ENCODE data around the gene SHROOM2. TPM values are rescaled to one million over a fixed set of nuclear protein-coding genes. Genes with fewer than 3 reads are reported as not detected.

Gene SHROOM2
- total RNA-seq, 1 experiment from 2014 or later: 13.9 TPM

DNA sequence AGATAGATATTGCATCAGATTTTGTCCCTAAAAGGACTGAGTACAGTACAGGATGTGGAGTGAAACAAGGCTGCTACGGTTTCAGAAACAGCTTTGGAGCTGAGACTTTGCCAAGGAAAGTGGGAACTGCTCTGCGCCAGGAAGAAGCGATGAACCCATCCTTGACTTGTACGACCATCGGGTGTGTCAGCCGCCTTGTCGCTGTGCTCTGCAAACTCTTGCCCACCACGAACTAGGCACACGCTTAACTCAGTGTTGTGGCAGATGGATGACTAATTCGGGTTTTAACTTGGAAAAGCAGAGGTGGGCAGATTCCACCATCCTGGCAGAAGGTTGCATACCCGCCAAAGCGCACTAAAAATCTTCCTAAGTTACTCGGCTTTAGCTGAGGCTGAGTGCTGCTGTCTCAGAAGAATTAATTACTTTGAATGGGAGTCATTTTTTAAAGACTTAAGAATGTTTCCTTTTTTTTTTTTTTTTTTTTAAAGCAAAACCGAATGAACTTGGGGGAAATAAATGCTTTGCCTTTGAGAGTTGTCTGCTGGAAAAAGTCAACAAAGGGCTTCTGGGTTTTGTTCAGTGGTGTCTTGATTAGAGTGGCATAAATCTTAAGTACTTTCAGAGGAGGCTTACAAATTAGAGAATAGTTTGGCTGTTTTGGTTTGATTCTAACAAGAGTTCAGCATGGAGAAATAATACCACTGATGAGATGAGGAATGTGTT, 69.5 kb downstream of the SHROOM2 start:
- Histone ChIP-seq H3K56ac (ENCODE audit: insufficient read length, low read depth, low read length) (no peak overlapping the region), H3K23me2 (ENCODE audit: insufficient read length, low read depth, low read length, poor library complexity, severe bottlenecking) (peaks cover 2% of the 10 kb centered on the region), H2BK120ac (ENCODE audit: low read depth, low read length, poor library complexity, severe bottlenecking) (no peak overlapping the region), H3K18ac (ENCODE audit: insufficient read length, low read depth, low read length) (no peak overlapping the region), H2BK12ac (ENCODE audit: insufficient read length, low read depth, low read length) (no peak overlapping the region), H4K8ac (replicated peaks; ENCODE audit: insufficient read length, low read depth, low read length) (no peak overlapping the region), H3K27me3 (ENCODE audit: insufficient read depth, low read length) (no peaks in the 10 kb centered on the region), H3K9ac (ENCODE audit: extremely low read depth, insufficient read length, low read length) (peak overlapping the region; percentile 23), H3K4ac (ENCODE audit: low read depth, low read length) (no peak overlapping the region), H3K79me1 (ENCODE audit: insufficient read depth, low read depth, low read length, poor library complexity, severe bottlenecking) (peaks cover 5% of the 10 kb centered on the region), H2BK15ac (ENCODE audit: low read depth, low read length) (no peak overlapping the region), H3K9me3 (ENCODE audit: control insufficient read depth, low read depth, low read length) (no peaks in the 10 kb centered on the region), H3K14ac (ENCODE audit: insufficient read depth, low read length) (no peak overlapping the region), H2AK5ac (ENCODE audit: insufficient read length, low read length) (no peak overlapping the region), H3T11ph (ENCODE audit: low read length) (no peak overlapping the region), H3K23ac (ENCODE audit: insufficient read length, low read depth, low read length) (no peak overlapping the region), H3K79me2 (ENCODE audit: insufficient read depth, low read length) (no peaks in the 10 kb centered on the region; the same call in 1 of the 2 replicates), H3K4me1 (ENCODE audit: insufficient read depth, low read length) (peaks cover 18% of the 10 kb centered on the region), H4K91ac (ENCODE audit: insufficient read length, low read depth, low read length) (no peak overlapping the region), H4K20me1 (ENCODE audit: control insufficient read depth, insufficient read depth, insufficient read length) (no peaks in the 10 kb centered on the region), H3K4me2 (ENCODE audit: insufficient read depth, insufficient read length, low read length) (no peak overlapping the region), H3K27ac (ENCODE audit: insufficient read length, low read depth, low read length) (no peak overlapping the region), H2AFZ (ENCODE audit: low read length) (no peak overlapping the region), H2BK20ac (ENCODE audit: low read depth, low read length, poor library complexity, severe bottlenecking) (no peak overlapping the region), H4K5ac (ENCODE audit: insufficient read length, low read depth, low read length) (peak overlapping the region; percentile 77), H2BK5ac (ENCODE audit: insufficient read length, low read length) (peak overlapping the region; percentile 54)
- no peaks in the 10 kb centered on the region; the same call in 1 of the 2 replicates for H3K27me3 Mint-ChIP-seq (ENCODE audit: low read depth)
- no peak overlapping the region for H3K4me3 Mint-ChIP-seq
- peaks cover 5 to 14% (median 7%) of the 10 kb centered on the region in 3 experiments; a peak in 6 of 7 replicates for H3K36me3 Mint-ChIP-seq (ENCODE audit: insufficient read depth in 1 of 3, low read depth in 3 of 3)
- WGBS (ENCODE audit: extremely low coverage, insufficient read length, low lambda C conversion rate): no CpG with 5 or more reads among the region's 14 CpGs
- H3K27ac Mint-ChIP-seq: peak overlapping the region in 1 of 3 experiments; percentile 76; a peak in 2 of 7 replicates
- no peak for DNase-seq
- TF ChIP-seq, protein P1, sequence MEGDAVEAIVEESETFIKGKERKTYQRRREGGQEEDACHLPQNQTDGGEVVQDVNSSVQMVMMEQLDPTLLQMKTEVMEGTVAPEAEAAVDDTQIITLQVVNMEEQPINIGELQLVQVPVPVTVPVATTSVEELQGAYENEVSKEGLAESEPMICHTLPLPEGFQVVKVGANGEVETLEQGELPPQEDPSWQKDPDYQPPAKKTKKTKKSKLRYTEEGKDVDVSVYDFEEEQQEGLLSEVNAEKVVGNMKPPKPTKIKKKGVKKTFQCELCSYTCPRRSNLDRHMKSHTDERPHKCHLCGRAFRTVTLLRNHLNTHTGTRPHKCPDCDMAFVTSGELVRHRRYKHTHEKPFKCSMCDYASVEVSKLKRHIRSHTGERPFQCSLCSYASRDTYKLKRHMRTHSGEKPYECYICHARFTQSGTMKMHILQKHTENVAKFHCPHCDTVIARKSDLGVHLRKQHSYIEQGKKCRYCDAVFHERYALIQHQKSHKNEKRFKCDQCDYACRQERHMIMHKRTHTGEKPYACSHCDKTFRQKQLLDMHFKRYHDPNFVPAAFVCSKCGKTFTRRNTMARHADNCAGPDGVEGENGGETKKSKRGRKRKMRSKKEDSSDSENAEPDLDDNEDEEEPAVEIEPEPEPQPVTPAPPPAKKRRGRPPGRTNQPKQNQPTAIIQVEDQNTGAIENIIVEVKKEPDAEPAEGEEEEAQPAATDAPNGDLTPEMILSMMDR (conservative IDR thresholded peaks at IDR 0.05): no peak
- H3K4me1 Mint-ChIP-seq: peaks cover 33 to 43% of the 10 kb centered on the region in 2 experiments
- H3K9me3 Mint-ChIP-seq: peaks cover 28 to 52% of the 10 kb centered on the region in 2 experiments
